ENCODE data around the gene BCL2.

Gene BCL2

DNA sequence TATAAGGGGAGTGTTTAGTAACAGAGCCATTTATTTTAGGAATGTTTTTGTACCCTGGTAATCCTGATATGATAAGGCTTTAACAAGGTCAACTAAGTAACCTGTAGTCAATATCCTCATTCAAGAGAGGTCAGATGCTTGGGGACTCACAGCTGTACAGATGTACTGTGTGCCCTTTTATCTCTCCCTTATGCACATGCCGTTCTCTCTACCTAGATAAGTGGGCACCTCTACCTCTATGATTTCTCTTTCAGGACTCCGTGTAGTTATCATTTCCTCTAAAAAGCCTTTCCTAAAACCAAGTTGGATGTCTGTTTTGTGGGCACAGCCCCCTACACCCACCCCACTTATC, 132.4 kb downstream of the BCL2 start:
- H3K27ac ChIP-seq: no peak overlapping the region
- TF ChIP-seq, protein P1, sequence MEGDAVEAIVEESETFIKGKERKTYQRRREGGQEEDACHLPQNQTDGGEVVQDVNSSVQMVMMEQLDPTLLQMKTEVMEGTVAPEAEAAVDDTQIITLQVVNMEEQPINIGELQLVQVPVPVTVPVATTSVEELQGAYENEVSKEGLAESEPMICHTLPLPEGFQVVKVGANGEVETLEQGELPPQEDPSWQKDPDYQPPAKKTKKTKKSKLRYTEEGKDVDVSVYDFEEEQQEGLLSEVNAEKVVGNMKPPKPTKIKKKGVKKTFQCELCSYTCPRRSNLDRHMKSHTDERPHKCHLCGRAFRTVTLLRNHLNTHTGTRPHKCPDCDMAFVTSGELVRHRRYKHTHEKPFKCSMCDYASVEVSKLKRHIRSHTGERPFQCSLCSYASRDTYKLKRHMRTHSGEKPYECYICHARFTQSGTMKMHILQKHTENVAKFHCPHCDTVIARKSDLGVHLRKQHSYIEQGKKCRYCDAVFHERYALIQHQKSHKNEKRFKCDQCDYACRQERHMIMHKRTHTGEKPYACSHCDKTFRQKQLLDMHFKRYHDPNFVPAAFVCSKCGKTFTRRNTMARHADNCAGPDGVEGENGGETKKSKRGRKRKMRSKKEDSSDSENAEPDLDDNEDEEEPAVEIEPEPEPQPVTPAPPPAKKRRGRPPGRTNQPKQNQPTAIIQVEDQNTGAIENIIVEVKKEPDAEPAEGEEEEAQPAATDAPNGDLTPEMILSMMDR (conservative IDR thresholded peaks at IDR 0.05): no peak
- TF ChIP-seq ZFX (IDR thresholded peaks at IDR 0.05): no peak

DNA sequence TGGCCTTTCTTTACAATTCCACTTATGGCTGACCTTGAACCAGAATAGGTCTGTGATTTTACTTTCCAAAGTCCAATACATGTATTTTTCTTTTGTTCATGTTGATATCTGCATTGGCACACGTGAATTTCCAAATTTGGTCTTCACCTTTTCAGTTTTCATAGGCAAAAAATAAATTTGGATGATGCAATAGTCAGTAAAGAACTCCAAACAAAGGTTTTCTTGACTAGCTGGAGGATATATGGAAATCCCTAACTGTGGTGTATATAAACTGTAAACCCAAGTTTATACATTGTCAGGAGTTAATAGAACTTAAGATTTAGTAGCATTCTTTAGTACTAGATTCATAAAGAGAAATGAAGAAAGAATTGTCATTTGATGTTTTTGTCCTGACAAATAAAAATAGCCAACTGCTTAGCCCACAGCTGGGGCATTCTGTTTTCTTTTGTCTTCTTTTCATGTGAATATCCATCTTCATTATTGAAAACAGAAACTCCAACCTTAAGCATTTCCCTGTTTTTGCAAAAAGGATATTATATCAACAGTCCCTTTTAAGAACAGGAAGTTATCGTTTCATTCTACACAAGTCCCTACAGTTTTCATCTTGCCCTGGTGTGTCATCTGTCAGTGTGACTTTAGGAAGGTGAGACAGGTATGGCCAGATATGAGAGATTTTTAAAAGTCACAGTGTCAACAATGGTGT, 132.9 kb downstream of the BCL2 start:
- no peak for TF ChIP-seq ZFX (IDR thresholded peaks at IDR 0.05)
- TF ChIP-seq, protein P1 (conservative IDR thresholded peaks at IDR 0.05): no peak
- H3K27ac ChIP-seq: no peak overlapping the region

DNA sequence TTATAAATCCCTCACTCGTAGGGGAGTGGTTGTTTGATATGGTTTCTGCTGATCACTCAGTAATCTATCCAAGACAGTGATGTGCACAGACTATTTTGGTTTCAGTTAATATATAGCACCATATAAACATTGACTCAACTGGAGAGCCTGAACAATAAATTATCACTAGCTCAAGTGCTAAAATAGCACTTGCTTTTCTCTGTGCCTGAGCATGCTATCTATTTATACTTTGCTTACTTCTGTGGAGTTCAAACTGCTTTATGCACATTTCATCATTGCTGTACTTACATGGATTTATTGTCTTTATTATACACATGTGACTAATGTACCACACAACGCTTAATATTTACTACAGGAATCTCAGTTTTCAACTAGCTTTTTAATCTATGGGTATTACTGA, 133.6 kb downstream of the BCL2 start:
- TF ChIP-seq, protein P1 (conservative IDR thresholded peaks at IDR 0.05): no peak
- TF ChIP-seq ZFX (IDR thresholded peaks at IDR 0.05): no peak
- H3K27ac ChIP-seq: no peak overlapping the region

DNA sequence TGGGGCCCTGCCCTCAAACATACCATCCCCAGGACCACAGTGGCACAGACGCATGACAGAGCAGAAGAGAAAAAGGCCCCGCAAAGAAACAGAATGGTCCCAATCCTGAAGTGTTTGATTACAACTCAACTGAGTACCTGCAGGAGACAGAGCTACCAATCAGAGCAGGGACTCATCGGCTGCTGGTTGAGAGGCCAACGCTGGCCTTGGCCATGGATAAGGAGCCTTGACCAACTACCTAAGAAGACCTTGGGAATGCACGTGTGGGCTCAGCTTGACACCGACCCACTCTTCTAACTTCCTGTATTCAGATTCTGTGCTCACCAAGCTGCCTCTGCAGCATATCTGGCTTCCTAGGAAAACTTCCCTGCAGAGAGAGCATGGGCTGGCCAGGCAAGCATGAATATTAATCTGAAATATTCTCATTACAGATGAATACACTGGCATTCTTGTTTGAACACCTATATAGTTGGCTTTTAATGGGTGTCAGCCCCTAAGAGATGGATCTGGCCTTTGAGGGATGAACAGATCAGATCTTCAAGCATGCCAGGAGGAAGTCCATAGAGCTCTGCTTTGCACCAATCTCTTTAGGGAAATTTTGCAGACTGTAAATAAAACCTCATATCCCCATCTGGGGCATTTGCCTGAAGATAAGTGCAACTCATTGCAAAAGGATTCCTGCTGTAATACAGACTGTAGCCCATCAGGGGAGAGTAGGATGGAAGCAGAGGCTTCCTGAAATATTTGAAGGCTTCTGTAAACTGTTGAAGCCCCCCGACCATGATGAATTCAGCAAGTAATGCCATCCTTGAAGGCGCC, 135.4 kb downstream of the BCL2 start:
- no peak overlapping the region for H3K27ac ChIP-seq
- no peak for TF ChIP-seq ZFX (IDR thresholded peaks at IDR 0.05)
- TF ChIP-seq, protein P1 (conservative IDR thresholded peaks at IDR 0.05): no peak

DNA sequence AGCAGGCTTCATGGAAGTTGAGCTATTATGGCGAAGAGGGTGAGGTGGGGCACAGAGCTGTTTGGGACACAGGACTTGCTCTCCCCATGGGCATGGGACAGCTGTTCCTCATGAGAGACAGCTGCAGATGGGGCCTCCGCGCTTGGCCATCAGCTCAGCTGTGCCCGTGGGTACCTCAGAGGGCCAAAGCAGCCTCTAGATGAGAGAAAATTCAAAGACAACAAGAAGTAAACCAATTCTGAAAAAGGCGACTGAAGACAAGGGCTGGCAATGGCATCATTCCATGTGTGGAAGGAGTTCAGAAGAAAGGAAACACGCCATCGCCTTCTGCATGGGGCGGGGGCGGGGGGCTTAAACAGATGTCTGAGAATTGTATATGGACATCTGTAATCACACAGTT, 136.2 kb downstream of the BCL2 start:
- H3K27ac ChIP-seq: no peak overlapping the region
- TF ChIP-seq, protein P1 (conservative IDR thresholded peaks at IDR 0.05): no peak
- no peak for TF ChIP-seq ZFX (IDR thresholded peaks at IDR 0.05)

DNA sequence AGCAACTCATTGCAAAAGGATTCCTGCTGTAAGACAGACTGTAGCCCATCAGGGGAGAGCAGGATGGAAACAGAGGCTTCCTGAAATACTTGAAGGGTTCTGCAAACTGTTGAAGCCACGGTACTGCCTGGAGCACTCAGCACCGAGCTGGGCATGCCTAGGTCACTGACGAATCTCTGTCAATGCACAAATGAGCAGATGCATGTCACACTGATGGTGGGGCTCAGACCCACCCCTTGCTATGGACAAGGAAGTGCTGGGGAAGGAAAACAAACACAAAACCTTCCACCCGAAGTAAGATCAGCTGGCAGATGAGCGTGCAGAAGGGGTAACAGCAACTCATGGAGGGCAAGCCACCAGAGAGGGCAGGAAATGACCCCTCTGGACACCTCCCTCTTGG, 136.7 kb downstream of the BCL2 start:
- TF ChIP-seq ZFX (IDR thresholded peaks at IDR 0.05): no peak
- TF ChIP-seq, protein P1 (conservative IDR thresholded peaks at IDR 0.05): no peak
- no peak overlapping the region for H3K27ac ChIP-seq

DNA sequence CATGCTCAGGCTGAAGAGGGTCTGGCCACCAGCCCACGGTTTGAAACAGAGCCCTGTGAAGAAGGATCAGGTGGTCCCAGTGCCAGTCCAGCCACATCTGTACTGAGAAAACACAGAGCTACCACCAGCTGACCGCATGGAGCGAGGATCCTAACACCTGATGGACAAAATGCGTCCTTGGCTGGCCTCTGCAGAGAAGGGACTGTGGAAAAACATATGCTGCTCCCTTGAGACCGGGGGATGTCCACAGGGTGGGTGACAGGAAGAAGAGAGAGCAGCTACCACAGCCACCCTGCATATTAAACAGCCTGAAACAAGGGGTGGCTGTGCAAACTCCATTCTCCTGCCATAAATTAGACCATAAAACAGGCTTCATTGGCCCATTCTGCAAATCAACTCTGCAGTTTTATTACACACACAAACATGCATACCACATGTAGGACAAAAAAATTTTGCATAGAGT, 137.2 kb downstream of the BCL2 start:
- TF ChIP-seq, protein P1 (conservative IDR thresholded peaks at IDR 0.05): no peak
- no peak for TF ChIP-seq ZFX (IDR thresholded peaks at IDR 0.05)
- H3K27ac ChIP-seq: no peak overlapping the region

Data from C4-2B (cell line).